ENCODE data around the gene HOXC6. TPM values are rescaled to one million over a fixed set of nuclear protein-coding genes. Genes with fewer than 3 reads are reported as not detected.
"Not testable (repeated sequence)": the region's sequence is repeated elsewhere in the genome, so short reads cannot be mapped to it uniquely, and the experiment has no call there.

HOXC6 gene
- total and polyA plus RNA-seq, 2 of the 8 experiments (the other 6 are each of a cell fraction or from before 2014, with no cell fraction given) = not detected

GRCh38 chr12:54079115-54079514, 50.9 kb downstream of the HOXC6 start:
- H4K91ac ChIP-seq (replicated peaks; ENCODE audit: insufficient read length, low read length); H3K23ac ChIP-seq (ENCODE audit: insufficient read length); H2BK120ac ChIP-seq (replicated peaks; ENCODE audit: low read depth, low read length); H2AK5ac ChIP-seq (ENCODE audit: low read depth, low read length); H2AFZ ChIP-seq (ENCODE audit: low read length); DNase-seq (ENCODE audit: low read depth in 1 of 2, low spot score in 2 of 2); H2BK15ac ChIP-seq (ENCODE audit: low read length); H3K14ac ChIP-seq (ENCODE audit: insufficient read length); POLR2A ChIA-PET (ENCODE audit: partially characterized antibody); H3K4me2 ChIP-seq (ENCODE audit: insufficient read depth in 1 of 2, low read depth in 2 of 2, low read length in 2 of 2); H3K9me3 ChIP-seq (ENCODE audit: insufficient read depth in 2 of 2, low read depth in 1 of 2, low read length in 1 of 2); H2BK20ac ChIP-seq (ENCODE audit: low read length); FAIRE-seq; H3K79me1 ChIP-seq (ENCODE audit: low read depth, low read length); H4K20me1 ChIP-seq (replicated peaks in 1 of 2; ENCODE audit: control insufficient read depth in 1 of 2, insufficient read depth in 2 of 2, low read length in 2 of 2); H3K36me3 ChIP-seq (ENCODE audit: control insufficient read depth in 2 of 4, insufficient read depth in 4 of 4, low read length in 3 of 4); H3K23me2 ChIP-seq (ENCODE audit: low read depth, low read length); H3K9ac ChIP-seq (replicated peaks in 1 of 4; ENCODE audit: extremely low read depth in 1 of 4, low read depth in 3 of 4, low read length in 3 of 4); H3K18ac ChIP-seq (ENCODE audit: extremely low read depth, low read length); H4K8ac ChIP-seq (ENCODE audit: extremely low read depth, insufficient read depth, low read length); H2BK5ac ChIP-seq (ENCODE audit: low read depth, low read length); H3K79me2 ChIP-seq (ENCODE audit: control insufficient read depth in 1 of 2, insufficient read depth in 2 of 2, low read length in 2 of 2); H3K4me3 ChIP-seq (ENCODE audit: extremely low read depth in 1 of 4, insufficient read depth in 2 of 4, low read depth in 3 of 4, low read length in 4 of 4); H4K5ac ChIP-seq (ENCODE audit: insufficient read length, low read depth, low read length); H3K56ac ChIP-seq (replicated peaks; ENCODE audit: insufficient read length, low read depth, low read length); H3K27ac ChIP-seq (ENCODE audit: low read depth, low read length); H3K4ac ChIP-seq (replicated peaks; ENCODE audit: insufficient read length, low read depth, low read length); H2BK12ac ChIP-seq (ENCODE audit: low read depth, low read length): not testable (repeated sequence)
- WGBS, 2 experiments (ENCODE audit: extremely low coverage in 1 of 2, insufficient coverage in 1 of 2, insufficient read length in 1 of 2, insufficient replicate concordance in 2 of 2, low coverage in 1 of 2, low lambda C conversion rate in 2 of 2, missing lambda C conversion rate in 1 of 2) = 7% methylated on average over 9 of the region's 9 CpGs; no CpG with 5 or more reads in 1 of the 2 experiments
- H3K27me3 ChIP-seq (replicated peaks in 1 of 4; ENCODE audit: control insufficient read depth in 3 of 4, extremely low read depth in 1 of 4, insufficient read depth in 3 of 4, low read length in 3 of 4) = peaks cover 51 to 77% (median 72%) of the 10 kb centered on the region in 4 experiments
- TF ChIP-seq RNF2 (IDR thresholded peaks at IDR 0.05; ENCODE audit: borderline replicate concordance, low read depth, low read length, missing control alignments, poor library complexity, severe bottlenecking) = peak; percentile 90
- TF ChIP-seq CBX8 (IDR thresholded peaks at IDR 0.05; ENCODE audit: borderline replicate concordance, low read depth, low read length) = peak; percentile 33; the same call in 1 of the 2 replicates
- CTCF ChIA-PET (ENCODE audit: partially characterized antibody) = interaction anchor here (0.6 kb wide), 1 partner anchor 14 kb away, joined by 4 read pairs; no protein-coding TSS in a partner anchor
- H3K4me1 ChIP-seq (replicated peaks in 1 of 4; ENCODE audit: control insufficient read depth in 3 of 4, insufficient read depth in 4 of 4, low read length in 3 of 4) = peaks cover 6 to 13% (median 9%) of the 10 kb centered on the region in 4 experiments

MicroRNAs encoded within 50 kb of the gene (microRNA counts, 767-probe panel; counts per million panel counts)
- 879 counts per million, percentile 95 among the panel's probes with 10 or more counts for microRNA hsa-miR-196a-5p
- 879 counts per million, percentile 95 among the panel's probes with 10 or more counts for microRNA hsa-miR-615-3p
- 879 counts per million, percentile 95 among the panel's probes with 10 or more counts for microRNA hsa-miR-615-5p

Small RNAs within 50 kb of the gene (microRNA-seq; reads per million reads assigned to microRNA genes)
- 0 to 0.46 reads per million in 2 experiments for gene MIR196A2 (ENCODE audit: borderline microRNAs expressed in 2 of 2, borderline number of aligned reads in 2 of 2, borderline replicate concordance in 1 of 2)
- 0 to 0.23 reads per million in 2 experiments for gene MIR615 (ENCODE audit: borderline microRNAs expressed in 2 of 2, borderline number of aligned reads in 2 of 2, borderline replicate concordance in 1 of 2)

Small RNAs within 50 kb of the gene (small RNA-seq; reads per million reads assigned to genes)
- gene HOXC5 (ENCODE audit: insufficient read depth) (not detected), gene MIR196A2 (ENCODE audit: insufficient read depth) (not detected), gene MIR615 (ENCODE audit: insufficient read depth) (not detected)

Other genes with a start within 250 kb of the HOXC6 start
- gene HOXC13, start 89.6 kb upstream of the HOXC6 start, total RNA-seq (2021; fragmentation: NEBNext Ultra II Directional; extraction: Animal tissue kit (Norgen Biotek cat#: 25700)) = 0.13 TPM in 1 of 2 replicates, not detected in the other
- gene HOXC13, start 89.6 kb upstream of the HOXC6 start, polyA plus RNA-seq (2011; rRNA removed) = 0.02 TPM in 1 of 2 replicates, not detected in the other
- gene HOXC12, start 73.5 kb upstream of the HOXC6 start, total RNA-seq (2021; fragmentation: NEBNext Ultra II Directional; extraction: Animal tissue kit (Norgen Biotek cat#: 25700)) = not detected in 2 replicates
- gene HOXC12, start 73.5 kb upstream of the HOXC6 start, polyA plus RNA-seq (2011; rRNA removed) = not detected in 2 replicates
- not detected in 2 replicates for gene HOXC11, start 55.3 kb upstream of the HOXC6 start, total RNA-seq (2021; fragmentation: NEBNext Ultra II Directional; extraction: Animal tissue kit (Norgen Biotek cat#: 25700))
- gene HOXC11, start 55.3 kb upstream of the HOXC6 start, polyA plus RNA-seq (2011; rRNA removed) = not detected in 2 replicates
- not detected in 2 replicates for gene HOTAIR, start 53.5 kb upstream of the HOXC6 start, total RNA-seq (2021; fragmentation: NEBNext Ultra II Directional; extraction: Animal tissue kit (Norgen Biotek cat#: 25700))
- gene HOTAIR, start 53.5 kb upstream of the HOXC6 start, polyA plus RNA-seq (2011; rRNA removed) = not detected in 2 replicates
- not detected in 2 replicates for gene HOXC10, start 43.3 kb upstream of the HOXC6 start, total RNA-seq (2021; fragmentation: NEBNext Ultra II Directional; extraction: Animal tissue kit (Norgen Biotek cat#: 25700))
- gene HOXC10, start 43.3 kb upstream of the HOXC6 start, polyA plus RNA-seq (2011; rRNA removed) = not detected in 2 replicates
- not detected in 2 replicates for gene HOXC9, start 28.3 kb upstream of the HOXC6 start, total RNA-seq (2021; fragmentation: NEBNext Ultra II Directional; extraction: Animal tissue kit (Norgen Biotek cat#: 25700))
- not detected in 2 replicates for gene HOXC9, start 28.3 kb upstream of the HOXC6 start, polyA plus RNA-seq (2011; rRNA removed)
- not detected in 2 replicates for gene HOXC8, start 19.5 kb upstream of the HOXC6 start, total RNA-seq (2021; fragmentation: NEBNext Ultra II Directional; extraction: Animal tissue kit (Norgen Biotek cat#: 25700))
- not detected in 2 replicates for gene HOXC8, start 19.5 kb upstream of the HOXC6 start, polyA plus RNA-seq (2011; rRNA removed)
- gene HOXC5, start 4.6 kb downstream of the HOXC6 start, total RNA-seq (2021; fragmentation: NEBNext Ultra II Directional; extraction: Animal tissue kit (Norgen Biotek cat#: 25700)) = not detected in 2 replicates
- not detected in 2 replicates for gene HOXC5, start 4.6 kb downstream of the HOXC6 start, polyA plus RNA-seq (2011; rRNA removed)
- gene HOXC4, start 25.4 kb downstream of the HOXC6 start, total RNA-seq (2021; fragmentation: NEBNext Ultra II Directional; extraction: Animal tissue kit (Norgen Biotek cat#: 25700)) = not detected in 2 replicates
- gene HOXC4, start 25.4 kb downstream of the HOXC6 start, polyA plus RNA-seq (2011; rRNA removed) = not detected in 2 replicates
- gene SMUG1, start 160.5 kb downstream of the HOXC6 start, total RNA-seq (2021; fragmentation: NEBNext Ultra II Directional; extraction: Animal tissue kit (Norgen Biotek cat#: 25700)) = 15.8 and 18.6 TPM in 2 replicates
- gene SMUG1, start 160.5 kb downstream of the HOXC6 start, polyA plus RNA-seq (2011; rRNA removed) = 35.0 and 35.7 TPM in 2 replicates

Measured in H1 (cell line).